Loucy (cell line): ENCODE measurements around the gene USP4.

Experiments used
- EZH2phosphoT487 ChIP-seq: fragments of 200-600 bp; IDR thresholded peaks from 2 replicates; pipeline ENCODE4 v1.6.1; 2018; ENCODE audit warnings: antibody characterized with exemption, mild to moderate bottlenecking, moderate library complexity, borderline replicate concordance
- TF ChIP-seq, protein P1 (sequence below): fragments of 200-600 bp; sonication (generic); conservative IDR thresholded peaks from 2 replicates; pipeline ENCODE4 v1.5.1; 2014; ENCODE audit warnings: mild to moderate bottlenecking, antibody characterized with exemption, low read length

- TF ChIP-seq, protein P1, sequence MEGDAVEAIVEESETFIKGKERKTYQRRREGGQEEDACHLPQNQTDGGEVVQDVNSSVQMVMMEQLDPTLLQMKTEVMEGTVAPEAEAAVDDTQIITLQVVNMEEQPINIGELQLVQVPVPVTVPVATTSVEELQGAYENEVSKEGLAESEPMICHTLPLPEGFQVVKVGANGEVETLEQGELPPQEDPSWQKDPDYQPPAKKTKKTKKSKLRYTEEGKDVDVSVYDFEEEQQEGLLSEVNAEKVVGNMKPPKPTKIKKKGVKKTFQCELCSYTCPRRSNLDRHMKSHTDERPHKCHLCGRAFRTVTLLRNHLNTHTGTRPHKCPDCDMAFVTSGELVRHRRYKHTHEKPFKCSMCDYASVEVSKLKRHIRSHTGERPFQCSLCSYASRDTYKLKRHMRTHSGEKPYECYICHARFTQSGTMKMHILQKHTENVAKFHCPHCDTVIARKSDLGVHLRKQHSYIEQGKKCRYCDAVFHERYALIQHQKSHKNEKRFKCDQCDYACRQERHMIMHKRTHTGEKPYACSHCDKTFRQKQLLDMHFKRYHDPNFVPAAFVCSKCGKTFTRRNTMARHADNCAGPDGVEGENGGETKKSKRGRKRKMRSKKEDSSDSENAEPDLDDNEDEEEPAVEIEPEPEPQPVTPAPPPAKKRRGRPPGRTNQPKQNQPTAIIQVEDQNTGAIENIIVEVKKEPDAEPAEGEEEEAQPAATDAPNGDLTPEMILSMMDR = no peak
- TF ChIP-seq EZH2phosphoT487 = no peak
Measured at GRCh38 chr3:49383387-49383786, 43.5 kb upstream of the USP4 start.
